ELF-1 (cell line): ENCODE data around the gene OR51B6.
"Not testable (repeated sequence)": the region's sequence is repeated elsewhere in the genome, so short reads cannot be mapped to it uniquely, and the experiment has no call there.

Experiments
- DNase-seq: peaks from one replicate; pipeline ENCODE4 v3.0.0-alpha.2; 2016; ENCODE audit warnings: low read depth, low spot score

OR51B6 gene

GRCh38 chr11:5364214-5364613 is 12.9 kb downstream of the OR51B6 start:
- DNase-seq: no peak

- DNase-seq: not testable (repeated sequence)
These were observed 15.1 kb downstream of the OR51B6 start for GRCh38 chr11:5366365-5366764.

- no peak for DNase-seq
These were observed 15.5 kb downstream of the OR51B6 start for GRCh38 chr11:5366856-5367255.

GRCh38 chr11:5367448-5368074 is 16.3 kb downstream of the OR51B6 start:
- no peak for DNase-seq

- DNase-seq: peak; percentile 39
These were observed 17.3 kb downstream of the OR51B6 start for GRCh38 chr11:5368502-5369043.

- DNase-seq: peak; percentile 25
These were observed 18.5 kb downstream of the OR51B6 start for GRCh38 chr11:5369789-5370188.

GRCh38 chr11:5380740-5381342 is 29.5 kb downstream of the OR51B6 start:
- DNase-seq: peak; percentile 74

- DNase-seq: no peak
These were observed 32.3 kb downstream of the OR51B6 start, which contains the start of gene OR51M1 for GRCh38 chr11:5383576-5383975. Gene OR51M1, plus strand, starts transcription at chr11:5383812. Its CDS starts 5,587 bp downstream, at chr11:5389399.

GRCh38 chr11:5384335-5384734 is 33.0 kb downstream of the OR51B6 start:
- no peak for DNase-seq

- DNase-seq: no peak
These were observed 38.9 kb downstream of the OR51B6 start for GRCh38 chr11:5390210-5390609.

- DNase-seq: no peak
These were observed 42.8 kb downstream of the OR51B6 start for GRCh38 chr11:5394091-5394490.

- no peak for DNase-seq
These were observed 47.6 kb downstream of the OR51B6 start for GRCh38 chr11:5398936-5399335.
